DMS153 treated with DMSO at 0.1 percent for 48 hours (cell line): Measurements from ENCODE around the gene NTSR2.
"Not testable (repeated sequence)": the region's sequence is repeated elsewhere in the genome, so short reads cannot be mapped to it uniquely, and the experiment has no call there.

ENCODE experiments used
- DNase-seq: peaks from one replicate; lab custom pipeline; 2025; ENCODE audit not compliant: unreplicated experiment; lab: John Stamatoyannopoulos, UW

NTSR2 gene

DNA sequence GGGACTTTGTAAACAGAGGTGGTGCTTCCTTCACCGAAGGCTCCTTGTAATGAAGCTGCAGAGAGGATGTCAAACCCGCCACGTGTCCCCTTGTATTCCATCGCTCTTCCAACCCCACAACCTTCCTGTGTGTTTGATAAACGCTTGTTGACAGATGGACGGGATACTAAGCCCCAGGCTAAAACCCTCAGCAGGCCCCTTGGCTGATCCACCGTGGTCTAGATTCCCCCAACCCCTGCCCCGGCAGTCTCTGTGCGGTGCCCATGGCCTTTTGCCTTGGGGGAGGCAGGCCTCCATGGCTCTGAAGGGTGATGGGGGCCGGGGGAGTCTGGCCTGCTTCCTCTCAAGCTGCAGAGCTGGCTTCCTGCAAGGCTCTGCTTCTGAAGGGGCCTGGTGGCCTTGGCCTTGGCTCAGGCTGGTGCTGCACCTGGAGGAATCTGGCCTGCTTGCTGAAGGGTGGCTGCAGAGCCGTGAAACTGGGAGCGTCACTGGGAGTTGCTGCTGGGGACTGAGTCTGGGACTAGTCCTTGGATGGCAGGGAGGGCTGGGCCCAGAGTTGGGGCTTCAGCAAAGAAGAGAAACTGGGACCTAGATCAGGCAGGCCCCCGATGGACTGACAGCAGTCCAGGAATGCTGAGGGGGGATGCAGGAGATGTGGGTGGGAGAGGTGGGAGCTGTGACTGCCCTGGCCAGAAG, 9.6 kb upstream of the NTSR2 start:
- no peak for DNase-seq

DNA sequence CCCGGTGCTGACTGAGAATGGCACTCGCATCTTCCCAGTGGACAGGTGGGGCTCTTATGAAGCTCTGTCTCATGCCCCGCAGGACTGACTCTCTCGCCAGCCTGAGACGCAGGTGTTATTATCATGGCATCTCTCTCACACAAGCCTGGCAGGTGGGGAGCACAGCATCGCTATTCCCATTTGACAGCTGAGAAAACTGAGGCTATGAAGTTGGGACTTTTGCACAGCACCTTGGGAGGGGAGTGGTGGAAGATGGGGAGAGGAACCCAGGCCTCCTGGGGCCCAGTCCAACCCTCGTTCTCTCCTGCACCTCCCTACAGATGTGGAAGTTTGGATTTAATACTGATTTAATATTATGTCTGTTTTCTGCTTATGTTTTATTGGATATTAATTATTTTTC, 9.0 kb upstream of the NTSR2 start:
- DNase-seq: no peak

DNA sequence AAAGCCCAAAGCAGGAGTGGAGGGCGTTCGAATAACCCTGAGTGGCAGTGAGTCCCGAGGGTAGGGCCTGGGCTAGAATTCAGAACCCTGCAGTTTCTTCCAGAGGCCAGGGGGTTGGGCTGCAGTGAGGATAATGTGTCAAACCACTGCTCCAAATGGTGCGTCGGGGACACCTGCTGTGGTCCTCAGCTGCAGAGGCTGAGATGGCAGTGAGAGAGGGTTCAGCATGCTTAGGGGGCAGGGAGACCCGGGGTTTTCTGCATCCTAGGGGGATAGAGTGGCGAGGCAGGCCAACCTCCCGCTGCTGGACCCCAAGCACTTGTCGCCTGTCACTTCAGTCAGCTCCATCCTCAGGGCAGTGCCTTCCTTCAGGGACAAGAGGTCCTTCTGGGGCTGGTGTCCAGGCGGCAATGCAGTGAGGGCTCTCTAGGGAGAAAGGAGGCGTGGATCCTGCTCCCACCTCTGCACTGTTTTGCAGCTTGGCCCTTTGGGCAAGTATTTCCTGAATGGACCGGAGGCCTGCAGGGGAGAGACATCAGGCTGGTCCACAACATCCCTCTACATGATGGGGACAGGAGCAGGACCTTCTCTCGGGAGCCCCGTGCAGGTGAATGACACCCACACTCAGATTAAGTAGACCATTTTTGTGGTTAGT, 8.4 kb upstream of the NTSR2 start:
- DNase-seq: no peak

DNA sequence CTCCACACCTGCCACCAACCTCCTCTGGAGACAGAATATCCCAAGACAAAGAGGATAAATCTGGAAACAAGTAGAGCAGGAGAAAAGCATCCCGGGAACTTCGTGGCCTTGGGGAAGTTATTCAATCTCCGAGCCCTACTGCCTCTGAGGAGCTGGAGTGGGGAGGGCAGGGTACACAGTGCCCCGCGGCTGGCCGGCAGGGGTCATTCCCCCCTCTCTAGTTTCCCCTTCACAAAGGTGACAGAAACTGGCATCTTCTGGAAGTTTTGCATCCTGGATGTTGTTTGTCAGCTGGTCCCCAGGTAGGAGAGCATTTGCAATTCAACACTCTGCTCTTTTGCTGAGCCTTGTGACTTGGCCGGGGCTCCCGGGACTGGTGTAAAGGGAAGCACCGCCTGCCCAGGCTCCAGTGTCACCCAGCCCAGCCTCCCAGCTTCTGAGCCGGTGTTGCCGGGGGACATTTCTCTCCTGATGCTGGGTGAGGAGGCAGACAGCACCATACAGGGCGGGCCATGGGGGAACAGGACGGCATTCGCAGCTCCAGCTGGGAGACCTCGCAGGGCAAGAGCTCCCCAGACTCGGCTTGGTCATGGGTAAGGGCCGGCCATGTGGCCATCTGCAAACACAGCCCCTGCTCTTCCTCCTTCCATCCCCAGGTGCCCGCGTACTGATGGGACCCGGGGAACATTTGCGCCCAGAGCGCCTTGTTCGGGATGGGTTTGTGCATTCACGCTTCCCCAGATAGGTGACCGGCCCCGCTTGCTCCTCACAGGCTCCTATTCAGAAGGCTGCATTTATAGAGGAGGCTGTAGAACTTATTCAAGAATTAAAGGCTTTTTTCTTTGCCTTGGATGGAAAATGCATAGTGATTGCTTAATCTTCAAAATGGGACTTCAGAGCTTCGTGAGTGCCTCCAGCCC, 7.4 kb upstream of the NTSR2 start:
- DNase-seq: no peak

DNA sequence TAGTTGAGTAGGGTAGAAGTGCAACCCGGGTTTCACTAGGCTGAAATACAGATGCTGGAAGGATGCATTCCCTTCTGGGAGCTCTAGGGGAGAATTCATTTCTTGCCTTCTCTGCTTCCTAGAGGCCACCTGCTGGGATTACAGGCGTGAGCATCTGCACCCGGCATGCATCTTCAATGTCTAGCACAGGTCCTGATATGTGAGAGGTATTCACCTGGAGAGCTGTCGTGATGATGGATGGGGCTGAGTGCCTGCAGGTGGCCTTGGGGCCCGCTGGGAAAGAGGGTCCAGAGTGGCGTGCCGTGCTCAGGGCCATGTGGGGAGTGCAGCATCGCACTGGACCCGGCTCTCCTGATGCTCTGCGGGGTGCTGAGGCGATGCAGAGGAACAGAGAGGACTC, 6.6 kb upstream of the NTSR2 start:
- DNase-seq: no peak

DNA sequence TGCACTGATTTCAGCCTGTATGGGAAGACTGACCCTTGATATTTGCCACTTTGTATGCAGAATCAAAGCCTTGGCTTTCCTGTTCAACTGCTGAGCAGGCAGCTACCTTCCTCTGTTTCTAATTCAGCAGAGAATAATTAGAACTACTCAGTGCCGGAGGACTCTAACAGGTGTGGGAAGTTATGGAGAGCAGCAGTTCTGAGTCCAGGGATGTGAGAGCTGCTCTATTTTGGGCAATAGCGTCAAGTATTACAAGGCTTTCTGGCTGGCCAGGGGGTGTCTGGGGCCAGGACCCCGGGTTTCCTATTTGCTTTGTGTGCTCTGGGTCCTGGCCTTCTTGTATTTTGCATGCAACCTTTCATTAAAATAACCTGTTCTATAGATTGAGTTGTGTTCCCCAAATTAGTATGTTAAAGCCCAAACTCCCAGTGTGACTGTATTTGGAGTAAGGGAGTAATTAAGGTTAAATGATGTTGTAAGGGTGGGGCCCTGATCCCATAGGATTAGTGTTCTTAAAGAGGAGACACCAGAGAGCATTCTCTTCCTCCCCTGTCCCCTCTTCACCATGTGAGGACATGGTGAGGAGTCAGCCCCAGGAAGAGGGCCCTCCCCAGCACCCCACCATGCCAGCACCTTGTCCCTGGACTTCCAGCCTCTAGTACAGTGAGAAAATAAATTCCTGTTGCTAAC, 5.6 kb upstream of the NTSR2 start:
- no peak for DNase-seq

DNA sequence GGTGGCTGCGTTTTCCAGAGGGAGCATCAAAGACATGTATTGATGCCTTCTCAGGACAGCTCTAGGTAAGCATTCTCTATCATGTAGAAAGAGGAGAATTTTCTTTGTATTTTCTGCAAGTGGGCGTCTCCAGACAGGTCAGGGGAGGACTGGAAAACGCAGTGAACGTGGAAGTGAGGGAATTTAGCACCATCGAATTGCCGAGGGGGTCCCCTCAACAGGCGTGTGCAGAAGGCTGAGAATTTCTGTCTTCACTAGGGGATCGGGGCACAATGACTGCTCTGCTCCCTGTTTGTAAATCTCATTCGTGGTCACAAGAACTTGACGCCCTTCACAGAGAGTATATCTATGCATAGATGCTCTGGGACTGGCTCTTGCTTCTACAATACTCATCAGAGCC, 5.0 kb upstream of the NTSR2 start:
- DNase-seq: no peak

DNA sequence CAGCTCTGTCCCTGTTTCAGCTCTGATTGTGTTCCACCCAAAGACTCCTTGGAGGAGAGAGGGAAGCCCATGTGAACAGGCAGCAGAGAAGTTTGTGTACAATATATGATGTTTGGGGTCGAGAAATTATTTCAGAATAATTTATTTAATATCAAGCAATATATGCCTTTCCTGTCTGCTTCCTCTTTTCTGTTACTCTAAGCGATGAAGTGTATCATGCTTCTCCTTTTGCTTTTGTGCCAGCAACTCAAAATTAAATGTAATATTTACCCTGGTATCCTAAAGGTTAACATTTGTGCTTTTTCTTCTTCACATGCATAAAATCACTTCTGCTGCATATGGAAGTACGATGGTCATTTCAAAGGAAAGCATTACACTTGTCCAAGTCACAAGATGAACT, 2.4 kb upstream of the NTSR2 start:
- DNase-seq: no peak

DNA sequence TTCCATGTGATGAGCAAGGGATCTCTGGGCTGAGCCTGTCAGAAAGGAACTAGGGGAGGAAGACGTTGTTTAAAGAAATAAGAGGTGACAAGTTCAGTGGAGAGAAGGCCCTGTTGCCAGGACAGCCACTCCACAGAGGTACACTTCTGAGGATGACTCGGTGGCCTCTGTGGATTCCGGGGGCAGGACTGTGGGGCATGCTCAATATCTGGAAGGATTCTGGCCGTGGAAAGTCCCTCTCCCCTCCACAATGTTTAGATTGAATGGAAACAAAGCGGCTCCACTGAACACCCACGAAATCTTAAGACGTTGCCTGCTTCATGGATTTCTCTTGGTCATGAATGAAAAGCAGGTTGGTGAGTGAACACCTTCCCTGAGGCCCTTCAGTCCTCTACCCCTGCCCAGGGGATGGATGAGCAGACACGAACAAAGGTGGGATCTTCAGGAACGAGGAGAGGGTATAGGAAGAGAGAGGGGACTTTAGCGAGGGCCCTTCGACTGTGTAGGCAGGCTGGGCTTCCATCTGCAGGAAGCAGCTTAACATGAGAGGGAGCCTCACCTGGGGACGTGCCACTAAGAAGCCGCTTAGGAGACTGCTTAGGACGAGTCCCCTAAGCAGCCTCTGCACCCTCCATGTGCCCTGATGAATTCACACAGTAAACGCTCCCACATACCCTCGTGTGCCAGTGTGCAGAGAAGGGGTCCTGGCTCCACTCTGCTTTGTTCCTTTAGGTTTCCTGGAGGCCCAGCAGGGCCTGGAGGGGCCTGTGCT, 1.9 kb downstream of the NTSR2 start:
- DNase-seq: no peak

DNA sequence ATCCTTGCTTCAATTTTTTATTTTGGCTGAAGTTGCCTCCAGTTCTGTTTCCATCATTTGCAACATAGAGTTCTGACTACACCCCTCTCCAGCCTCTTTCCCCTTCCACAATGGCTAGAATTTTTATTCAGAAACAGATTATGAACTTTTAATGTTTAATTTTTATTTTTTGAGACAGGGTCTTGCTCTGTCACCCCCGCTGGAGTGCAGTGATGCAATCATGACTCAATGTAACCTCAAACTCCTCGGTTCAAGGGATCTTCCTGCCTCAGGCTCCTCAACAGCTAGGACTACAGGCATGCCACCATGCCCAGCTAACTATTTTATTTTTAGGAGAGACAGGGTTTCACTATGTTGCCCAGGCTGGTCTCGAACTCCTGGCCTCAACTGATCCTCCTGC, 2.8 kb downstream of the NTSR2 start:
- DNase-seq: no peak

DNA sequence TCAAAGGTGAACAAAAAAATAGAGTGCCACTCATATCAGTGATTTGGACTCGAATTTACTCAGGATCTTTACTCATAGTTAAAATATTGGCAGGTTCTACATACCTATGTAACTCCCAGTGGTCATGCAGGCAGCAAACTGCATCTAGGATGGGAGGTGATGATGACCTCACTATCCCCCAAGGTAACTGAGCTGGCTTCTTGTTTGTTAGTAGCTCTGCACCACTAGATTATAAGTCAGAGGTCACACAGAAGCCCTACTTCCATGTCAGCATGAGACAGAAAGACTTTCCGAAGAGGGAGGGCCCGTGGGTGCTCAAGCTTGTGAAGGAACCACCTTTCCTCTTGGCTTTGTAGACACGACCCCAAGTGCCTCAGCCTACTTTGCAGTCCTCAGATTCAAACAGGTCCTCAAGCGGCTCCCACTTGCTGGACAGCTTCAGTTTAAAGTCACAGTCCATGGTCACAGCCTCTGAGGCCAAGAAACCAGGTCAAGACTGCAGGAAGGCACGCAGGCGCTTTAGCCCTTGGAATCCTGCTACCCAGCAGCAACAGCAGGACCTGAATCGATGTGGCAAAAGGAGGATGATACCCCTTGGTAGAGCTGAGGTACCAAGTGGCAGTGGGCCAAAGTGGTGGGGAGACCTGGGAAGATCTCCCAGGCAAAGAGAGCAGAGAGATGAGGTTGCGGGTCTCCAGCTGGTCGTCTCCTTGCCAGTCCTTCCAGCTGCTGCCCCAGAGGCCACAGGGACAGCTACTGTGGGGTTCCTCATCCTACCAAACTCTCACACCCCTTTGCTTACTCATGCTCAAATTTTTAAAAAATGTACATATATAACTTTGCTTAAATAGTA, 4.3 kb downstream of the NTSR2 start:
- no peak for DNase-seq

DNA sequence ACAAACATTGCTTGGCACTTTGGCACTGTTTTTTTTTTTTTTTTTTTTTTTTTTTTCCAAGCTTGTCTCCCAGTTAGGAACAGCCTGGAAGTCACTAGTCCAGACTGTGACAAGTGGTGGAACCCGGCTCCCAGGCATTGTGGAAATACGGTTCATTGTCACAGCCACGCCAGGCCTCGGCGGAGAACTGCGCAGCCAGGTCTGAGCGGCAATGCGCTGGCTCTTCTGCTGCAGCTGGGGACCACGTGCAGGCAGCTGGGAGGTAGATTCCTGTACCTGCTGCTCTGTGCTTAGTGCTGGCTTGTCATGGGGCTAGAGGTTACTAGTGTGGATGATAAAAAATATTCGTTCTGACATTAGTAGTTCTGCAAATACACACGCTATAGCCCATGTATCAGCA, 5.0 kb downstream of the NTSR2 start:
- DNase-seq: no peak

DNA sequence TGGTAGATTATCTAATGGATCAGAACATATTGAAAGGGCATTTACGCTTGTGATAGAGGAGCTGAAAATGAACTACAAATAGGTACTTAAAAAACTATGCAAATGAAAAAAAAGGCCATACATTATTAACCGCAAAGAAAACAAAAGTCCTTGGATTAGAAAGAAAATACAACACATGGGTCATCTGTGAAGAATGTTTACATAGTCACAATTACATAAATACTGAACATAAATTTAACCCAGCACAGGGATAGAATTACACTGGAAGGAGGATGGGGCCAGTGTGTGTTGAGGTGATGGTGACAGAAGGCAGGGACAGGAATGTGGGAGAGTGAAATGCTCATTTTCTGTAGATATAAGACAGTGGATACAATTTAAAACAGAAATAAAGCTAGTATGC, 6.6 kb downstream of the NTSR2 start:
- DNase-seq: no peak

DNA sequence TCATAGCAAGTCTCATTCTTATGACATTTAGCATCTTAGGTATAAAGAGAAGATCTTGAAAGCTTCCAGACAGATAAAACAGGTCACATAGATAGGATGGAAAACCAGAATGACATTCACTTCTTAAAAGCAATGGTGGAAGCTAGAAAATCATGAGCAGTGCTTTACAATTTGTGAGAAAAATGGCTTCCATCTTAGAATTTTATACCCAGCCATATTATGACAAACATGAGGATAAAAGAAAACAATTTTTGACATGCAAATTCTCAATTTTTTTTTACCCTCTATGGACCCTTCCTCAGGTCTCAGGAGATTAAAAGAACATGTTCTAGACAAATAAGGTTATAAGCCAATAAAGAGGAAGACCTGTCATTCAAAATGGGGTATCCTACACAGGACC, 7.1 kb downstream of the NTSR2 start:
- DNase-seq: no peak

DNA sequence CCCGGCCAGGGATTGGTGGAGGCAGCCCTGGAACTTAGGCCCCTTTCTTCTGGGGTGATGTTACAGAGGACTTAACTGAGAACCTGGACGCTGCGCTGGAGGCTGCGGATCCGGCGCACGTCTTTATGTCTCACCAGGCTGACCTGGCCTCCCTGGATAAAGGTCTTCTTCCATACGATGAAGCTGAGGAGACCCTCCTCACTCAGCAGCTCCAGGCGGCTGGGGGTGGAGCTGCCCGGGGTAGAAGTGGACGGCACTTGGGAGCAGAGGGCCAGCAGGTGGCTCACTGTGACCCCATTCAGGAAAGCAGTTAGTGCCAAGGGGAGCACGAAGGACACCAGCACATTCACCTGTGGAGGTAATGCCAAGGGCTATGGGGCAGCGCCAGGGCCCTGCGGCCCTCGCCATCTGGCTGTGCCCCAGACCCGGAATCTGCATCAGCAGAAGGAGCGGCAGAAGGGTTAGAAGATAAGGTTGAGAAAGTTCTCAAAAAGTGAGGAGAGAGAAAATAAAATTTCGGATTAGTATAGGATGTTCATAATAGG, 8.0 kb downstream of the NTSR2 start:
- DNase-seq: no peak

DNA sequence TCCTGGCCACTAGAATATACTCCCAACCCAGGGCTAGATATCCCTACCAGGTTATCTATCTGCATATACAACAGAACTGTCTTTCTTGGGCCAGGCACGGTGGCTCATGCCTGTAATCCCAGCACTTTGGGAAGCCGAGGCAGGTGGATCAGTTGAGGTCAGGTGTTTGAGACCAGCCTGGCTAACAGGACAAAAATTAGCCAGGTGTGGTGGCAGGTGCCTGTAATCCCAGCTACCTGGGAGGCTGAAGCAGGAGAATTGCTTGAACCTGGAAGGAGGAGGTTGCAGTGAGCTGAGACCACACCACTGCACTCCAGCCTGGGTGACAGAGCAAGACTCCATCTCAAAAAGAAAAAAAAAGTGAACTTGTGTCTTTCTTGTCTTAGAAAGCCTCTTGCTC, 9.6 kb downstream of the NTSR2 start:
- not testable (repeated sequence) for DNase-seq

DNA sequence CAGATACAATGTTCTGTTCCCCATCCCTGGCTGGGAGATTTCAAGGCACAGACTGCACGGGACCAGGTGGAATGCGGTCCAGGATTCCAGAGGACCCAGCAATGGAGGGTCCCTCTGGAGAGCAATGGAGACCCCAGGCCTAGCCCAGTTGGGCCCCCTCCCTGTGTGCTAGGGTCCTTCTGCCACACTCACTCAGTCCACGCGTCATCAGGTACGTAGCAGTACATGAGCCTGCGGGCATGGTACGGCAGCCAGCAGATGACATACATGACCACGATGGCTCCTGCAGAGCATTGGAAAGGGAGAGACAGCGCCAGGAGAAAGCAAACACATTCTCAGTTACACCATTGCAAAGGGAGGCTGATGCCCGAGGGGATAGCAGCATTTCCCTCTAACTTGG, 10.1 kb downstream of the NTSR2 start:
- DNase-seq: no peak

DNA sequence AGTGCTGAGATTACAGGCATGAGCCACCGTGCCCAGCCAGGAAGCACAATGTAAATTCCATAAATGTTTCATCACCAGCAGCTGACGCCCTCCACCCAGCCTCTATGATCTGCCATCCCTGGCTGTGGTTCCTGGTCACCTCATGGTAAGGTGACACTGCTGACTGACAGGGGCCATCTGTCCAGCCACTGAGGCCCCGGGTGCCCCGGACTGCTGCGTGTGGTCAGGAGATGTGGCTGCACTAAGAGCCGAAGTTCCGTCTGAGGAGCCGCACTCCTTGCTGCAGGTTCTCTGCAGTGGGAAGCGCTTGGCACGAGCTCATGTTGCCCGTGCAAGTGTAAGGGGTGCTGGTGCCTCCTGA, 10.9 kb downstream of the NTSR2 start:
- no peak for DNase-seq
